Trophoblast cell (in vitro differentiated cells and primary cell): ENCODE results near the gene PRAME.

Experiments used
- DNase-seq, 2 donors: peaks; one replicate each; pipeline ENCODE4 v3.0.0-alpha.2; 2016
- H2AFZ ChIP-seq: 2 replicates; pipeline ENCODE4 v1.6.1; 2013; ENCODE audit warnings: low read length, moderate library complexity, mild to moderate bottlenecking; ENCODE audit not compliant: insufficient read depth, poor library complexity
- H2AK5ac ChIP-seq: 2 replicates; pipeline ENCODE4 v1.6.1; 2013; ENCODE audit warnings: mild to moderate bottlenecking, low read length
- H2BK120ac ChIP-seq: 2 replicates; pipeline ENCODE4 v1.6.1; 2013; ENCODE audit warnings: low read length, mild to moderate bottlenecking, moderate library complexity; ENCODE audit not compliant: insufficient read depth, poor library complexity
- H2BK12ac ChIP-seq: 2 replicates; pipeline ENCODE4 v1.6.1; 2013; ENCODE audit warnings: mild to moderate bottlenecking, low read length, moderate library complexity
- H2BK5ac ChIP-seq: 2 replicates; pipeline ENCODE4 v1.6.1; 2013; ENCODE audit warnings: low read length, low read depth, moderate library complexity, mild to moderate bottlenecking; ENCODE audit not compliant: poor library complexity
- H3K14ac ChIP-seq: 2 replicates; pipeline ENCODE4 v1.6.1; 2013; ENCODE audit warnings: mild to moderate bottlenecking, low read length
- H3K18ac ChIP-seq: 2 replicates; pipeline ENCODE4 v1.6.1; 2013; ENCODE audit warnings: mild to moderate bottlenecking, low read length
- H3K23ac ChIP-seq: 2 replicates; pipeline ENCODE4 v1.6.1; 2013; ENCODE audit warnings: low read length
- H3K27ac ChIP-seq: 2 replicates; pipeline ENCODE4 v1.5.1; 2013; ENCODE audit warnings: low read depth, mild to moderate bottlenecking, inconsistent platforms, low read length, moderate library complexity
- H3K27me3 ChIP-seq: 2 replicates; pipeline ENCODE4 v1.6.1; 2013; ENCODE audit warnings: inconsistent platforms, mild to moderate bottlenecking, low read length, moderate library complexity; ENCODE audit not compliant: insufficient read depth
- H3K36me3 ChIP-seq, 2 experiments: 1 replicate in 1 of 2; 2 replicates in 1 of 2; pipeline ENCODE4 v1.6.1; 2013; ENCODE audit warnings: low read length in 2 of 2, mild to moderate bottlenecking in 2 of 2, moderate library complexity in 1 of 2; ENCODE audit not compliant: insufficient read depth in 2 of 2, control insufficient read depth in 1 of 2
- H3K4ac ChIP-seq: 2 replicates; pipeline ENCODE4 v1.6.1; 2013; ENCODE audit warnings: low read depth, mild to moderate bottlenecking, low read length, moderate library complexity
- H3K4me1 ChIP-seq, 2 experiments: 1 replicate in 1 of 2; 2 replicates in 1 of 2; pipeline ENCODE4 v1.6.1; 2013; ENCODE audit warnings: low read length in 2 of 2, mild to moderate bottlenecking in 2 of 2, moderate library complexity in 1 of 2; ENCODE audit not compliant: insufficient read depth in 2 of 2, control insufficient read depth in 1 of 2
- H3K4me2 ChIP-seq: 2 replicates; pipeline ENCODE4 v1.6.1; 2013; ENCODE audit warnings: inconsistent platforms, mild to moderate bottlenecking, low read length, moderate library complexity
- H3K4me3 ChIP-seq: 2 replicates; pipeline ENCODE4 v1.5.1; 2013; ENCODE audit warnings: mild to moderate bottlenecking, low read depth, low read length, inconsistent platforms
- H3K79me1 ChIP-seq: one replicate; pipeline ENCODE4 v1.6.1; 2013; ENCODE audit warnings: low read length
- H3K79me2 ChIP-seq: 2 replicates; pipeline ENCODE4 v1.6.1; 2013; ENCODE audit warnings: low read length, mild to moderate bottlenecking; ENCODE audit not compliant: control insufficient read depth, insufficient read depth, poor library complexity
- H3K9ac ChIP-seq: 2 replicates; pipeline ENCODE4 v1.6.1; 2013; ENCODE audit warnings: mild to moderate bottlenecking, low read length
- H3K9me3 ChIP-seq: 2 replicates; pipeline ENCODE4 v1.6.1; 2013; ENCODE audit warnings: low read depth, mild to moderate bottlenecking, control low read depth, inconsistent platforms, low read length; ENCODE audit not compliant: insufficient read depth
- H4K12ac ChIP-seq: 2 replicates; pipeline ENCODE4 v1.6.1; 2013; ENCODE audit warnings: low read depth, mild to moderate bottlenecking, low read length, moderate library complexity
- H4K8ac ChIP-seq: 2 replicates; pipeline ENCODE4 v1.6.1; 2013; ENCODE audit warnings: low read depth, mild to moderate bottlenecking, low read length, moderate library complexity
- H4K91ac ChIP-seq: one replicate; pipeline ENCODE4 v1.6.1; 2013; ENCODE audit warnings: low read depth, mild to moderate bottlenecking, low read length, moderate library complexity
- WGBS: extraction: QIAGEN DNeasy Blood & Tissue Kit; methylation state at CpG from one replicate; pipeline ENCODE4 v1.1.7; 2013; ENCODE audit warnings: missing lambda C conversion rate; ENCODE audit not compliant: insufficient read length, insufficient coverage; ENCODE audit errors: extremely low coverage; 5-methylcytosine and 5-hydroxymethylcytosine counted together

The PRAME gene

GRCh38 chr22:22547226-22547625 is 11.8 kb downstream of the PRAME start:
- Histone ChIP-seq H2AFZ (no peak overlapping the region), H3K9ac (no peak overlapping the region), H3K27ac (no peak overlapping the region), H3K23ac (no peak overlapping the region), H3K14ac (no peak overlapping the region), H3K36me3 (no peaks in the 10 kb centered on the region), H4K8ac (no peak overlapping the region), H2BK12ac (no peak overlapping the region), H4K12ac (no peak overlapping the region), H3K79me2 (no peaks in the 10 kb centered on the region), H3K4me1 (no peaks in the 10 kb centered on the region), H3K18ac (no peak overlapping the region), H3K79me1 (no peaks in the 10 kb centered on the region), H2BK5ac (no peak overlapping the region), H3K4ac (no peak overlapping the region), H3K27me3 (peaks cover 5% of the 10 kb centered on the region), H3K4me2 (no peak overlapping the region), H3K4me3 (no peak overlapping the region), H2AK5ac (no peak overlapping the region), H3K9me3 (peaks cover 26% of the 10 kb centered on the region), H2BK120ac (no peak overlapping the region), H4K91ac (no peak overlapping the region)
- DNase-seq, result no peak
- WGBS, result no CpG with 5 or more reads among the region's 3 CpGs

- Histone ChIP-seq H3K18ac (no peak overlapping the region), H3K9ac (no peak overlapping the region), H3K36me3 (no peaks in the 10 kb centered on the region), H3K4me2 (no peak overlapping the region), H3K27me3 (peaks cover 5% of the 10 kb centered on the region), H3K4me1 (no peaks in the 10 kb centered on the region), H3K27ac (no peak overlapping the region), H2BK12ac (no peak overlapping the region), H2AFZ (no peak overlapping the region), H2AK5ac (no peak overlapping the region), H3K79me2 (no peaks in the 10 kb centered on the region), H3K79me1 (no peaks in the 10 kb centered on the region), H2BK5ac (no peak overlapping the region), H4K91ac (no peak overlapping the region), H3K14ac (no peak overlapping the region), H4K8ac (no peak overlapping the region), H3K23ac (no peak overlapping the region), H2BK120ac (no peak overlapping the region), H3K9me3 (peaks cover 30% of the 10 kb centered on the region), H3K4ac (no peak overlapping the region), H4K12ac (no peak overlapping the region), H3K4me3 (no peak overlapping the region)
- no CpG with 5 or more reads among the region's 5 CpGs for WGBS
- DNase-seq, result peak; percentile 62 to 79
Observed at GRCh38 chr22:22546490-22546889, 12.6 kb downstream of the PRAME start.

- Histone ChIP-seq H3K4me3 (no peak overlapping the region), H4K91ac (no peak overlapping the region), H3K23ac (no peak overlapping the region), H3K27ac (no peak overlapping the region), H3K4me2 (no peak overlapping the region), H2AK5ac (no peak overlapping the region), H4K8ac (no peak overlapping the region), H3K18ac (no peak overlapping the region), H3K4ac (no peak overlapping the region), H3K36me3 (no peaks in the 10 kb centered on the region), H2BK120ac (no peak overlapping the region), H3K9me3 (peaks cover 24% of the 10 kb centered on the region), H2AFZ (no peak overlapping the region), H2BK12ac (no peak overlapping the region), H4K12ac (no peak overlapping the region), H3K79me2 (no peaks in the 10 kb centered on the region), H3K79me1 (no peaks in the 10 kb centered on the region), H3K4me1 (no peaks in the 10 kb centered on the region), H3K14ac (no peak overlapping the region), H3K27me3 (peaks cover 5% of the 10 kb centered on the region), H2BK5ac (no peak overlapping the region), H3K9ac (no peak overlapping the region)
- DNase-seq, result no peak
- no CpG with 5 or more reads among the region's 2 CpGs for WGBS
Observed at GRCh38 chr22:22545084-22545483, 14.0 kb downstream of the PRAME start.

DNA sequence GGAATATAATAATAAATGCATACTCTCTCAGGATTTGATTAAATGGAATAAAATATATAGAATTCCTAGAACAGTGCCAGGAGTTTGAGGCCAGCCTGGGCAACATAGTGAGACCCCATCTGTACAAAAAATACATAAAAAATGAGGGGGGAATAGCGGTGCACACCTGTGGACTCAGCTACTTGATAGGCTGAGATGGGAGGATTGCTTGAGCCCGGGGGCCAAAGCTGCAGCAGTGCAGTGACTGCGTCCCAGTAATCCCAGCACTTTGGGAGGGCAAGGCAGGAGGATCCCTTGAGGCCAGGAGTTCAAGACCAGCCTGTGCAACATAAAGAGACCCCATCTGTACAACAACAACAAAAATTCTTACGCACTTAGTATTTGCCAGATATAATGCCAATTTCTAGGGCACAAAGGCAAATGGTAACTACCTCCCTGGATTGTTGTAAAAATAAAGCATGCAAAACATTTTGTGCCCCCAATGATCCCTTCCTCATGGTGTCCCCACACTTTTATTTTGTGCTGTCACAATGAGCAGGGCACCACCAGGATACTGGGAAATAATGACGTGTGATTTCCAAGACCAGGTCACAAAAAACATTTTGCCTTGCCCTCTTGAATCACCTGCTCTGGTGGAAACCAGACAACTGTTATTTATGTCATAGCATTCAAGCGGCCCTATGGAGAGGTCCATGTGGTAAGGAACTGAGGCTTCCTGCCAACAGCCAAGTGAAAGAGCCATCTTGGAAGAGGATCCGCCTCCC is 20.7 kb downstream of the PRAME start:
- Histone ChIP-seq H2BK5ac (no peak overlapping the region), H3K27me3 (no peaks in the 10 kb centered on the region), H3K4me3 (no peak overlapping the region), H3K4ac (no peak overlapping the region), H3K79me1 (no peaks in the 10 kb centered on the region), H3K23ac (no peak overlapping the region), H4K12ac (no peak overlapping the region), H3K4me1 (no peaks in the 10 kb centered on the region), H3K9ac (no peak overlapping the region), H2BK120ac (no peak overlapping the region), H3K9me3 (peaks cover 12% of the 10 kb centered on the region), H2AK5ac (no peak overlapping the region), H2BK12ac (no peak overlapping the region), H4K91ac (no peak overlapping the region), H3K27ac (no peak overlapping the region), H4K8ac (no peak overlapping the region), H3K14ac (no peak overlapping the region), H3K18ac (no peak overlapping the region), H2AFZ (no peak overlapping the region), H3K79me2 (no peaks in the 10 kb centered on the region), H3K4me2 (no peak overlapping the region), H3K36me3 (no peaks in the 10 kb centered on the region)
- no CpG with 5 or more reads among the region's 7 CpGs for WGBS
- no peak for DNase-seq
